Fibroblast of pulmonary artery (primary cell): ENCODE measurements around the gene PTPRJ.
A peak's percentile ranks its signal among the peaks of the same experiment; 100 is the strongest.

ENCODE experiments used
- DNase-seq: peaks from one replicate; pipeline ENCODE4 v3.0.0-alpha.2; 2010; ENCODE audit warnings: low read depth
- H3K4me3 ChIP-seq: replicated peaks from 2 replicates; pipeline ENCODE4 v1.5.1; 2011; ENCODE audit warnings: low read depth, mild to moderate bottlenecking, control low read depth, low read length, moderate library complexity
- CTCF ChIP-seq: IDR thresholded peaks from 2 replicates; pipeline ENCODE4 v1.5.1; 2011; ENCODE audit warnings: mild to moderate bottlenecking, control low read depth, low read length, inconsistent platforms; ENCODE audit errors: missing control alignments

The PTPRJ gene

DNA sequence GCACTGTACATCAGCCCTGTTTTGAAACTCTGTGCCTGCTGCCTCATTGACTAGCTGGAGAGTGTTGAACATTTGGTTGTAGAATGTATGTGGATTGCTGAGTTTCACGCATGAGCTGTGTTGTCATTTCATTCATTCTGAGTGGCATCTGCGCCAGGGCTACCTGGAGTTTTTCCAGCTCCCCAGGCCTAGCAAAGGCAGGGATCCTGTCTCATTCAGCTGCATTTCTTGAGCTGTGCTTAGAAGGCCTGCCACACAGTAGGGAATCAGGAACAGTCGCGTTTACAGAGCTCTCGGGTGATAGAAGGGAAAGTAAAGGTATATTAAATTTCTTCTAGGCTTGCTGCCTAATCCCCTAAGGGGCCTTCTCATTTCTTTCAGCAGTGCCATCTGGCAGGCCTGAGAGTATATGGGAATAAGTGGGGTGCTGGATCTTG is 44.3 kb downstream of the PTPRJ start:
- no peak for TF ChIP-seq CTCF
- no peak overlapping the region for H3K4me3 ChIP-seq
- DNase-seq = no peak

- DNase-seq = no peak
- TF ChIP-seq CTCF = no peak
- H3K4me3 ChIP-seq = no peak overlapping the region
These were observed 45.1 kb downstream of the PTPRJ start for GRCh38 chr11:48025293-48025983.

DNA sequence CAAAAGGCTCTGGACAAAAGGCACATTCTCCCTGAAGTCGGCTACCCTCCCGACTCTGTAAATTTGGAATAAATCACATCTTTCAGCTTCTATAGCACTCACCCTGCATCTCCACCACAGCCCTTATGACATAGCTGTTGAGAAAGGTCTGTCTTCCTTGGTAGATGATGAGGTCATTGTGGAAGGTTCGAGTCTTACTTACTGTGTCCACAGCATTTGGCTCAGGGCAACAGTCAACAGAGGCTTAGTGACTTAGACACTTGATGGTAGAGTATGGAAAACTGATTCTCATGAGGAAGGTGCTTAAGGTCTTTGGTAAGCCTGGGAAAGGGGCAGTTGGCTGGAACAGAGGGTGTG is 45.6 kb downstream of the PTPRJ start:
- DNase-seq = no peak
- TF ChIP-seq CTCF = no peak
- no peak overlapping the region for H3K4me3 ChIP-seq

DNA sequence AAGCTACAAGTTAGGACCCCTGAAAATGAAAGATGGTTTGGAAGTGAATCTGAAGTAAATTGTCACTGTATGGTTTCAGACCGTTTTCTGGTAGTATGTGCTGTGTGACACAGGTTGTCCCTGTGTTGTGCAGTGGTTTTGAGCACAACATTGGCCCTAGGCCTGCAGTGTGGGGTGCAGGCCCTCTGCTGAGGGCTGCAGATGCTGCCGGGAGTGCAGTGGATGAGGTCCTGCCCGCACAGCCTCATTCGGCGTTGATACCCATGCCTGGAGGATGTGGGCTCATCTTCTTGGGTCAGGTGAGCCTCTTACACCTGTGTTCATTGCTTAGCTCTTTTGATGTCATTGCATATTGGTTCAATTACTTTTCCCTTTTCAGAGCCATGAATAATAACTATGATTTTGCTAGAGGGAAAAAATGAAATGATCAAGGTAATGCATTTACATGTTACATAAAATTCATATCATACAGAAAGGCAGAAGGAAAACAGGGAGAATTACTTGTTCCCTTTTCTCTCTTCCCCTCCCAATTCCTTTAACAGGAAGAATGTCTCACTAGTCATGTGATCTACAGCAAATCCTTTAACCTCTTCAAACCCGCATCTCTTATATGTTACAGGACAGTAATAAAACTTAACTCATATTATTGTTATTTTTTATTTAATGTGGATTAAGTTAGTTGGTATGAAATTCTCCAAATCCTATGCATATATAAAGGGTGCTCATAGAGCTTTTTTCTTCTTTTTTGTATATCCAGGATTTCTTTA is 48.7 kb downstream of the PTPRJ start:
- DNase-seq = peak; percentile 39
- no peak for TF ChIP-seq CTCF
- H3K4me3 ChIP-seq = no peak overlapping the region

- H3K4me3 ChIP-seq = no peak overlapping the region
- no peak for TF ChIP-seq CTCF
- DNase-seq = no peak
These were observed 49.4 kb downstream of the PTPRJ start for GRCh38 chr11:48029681-48030290.

DNA sequence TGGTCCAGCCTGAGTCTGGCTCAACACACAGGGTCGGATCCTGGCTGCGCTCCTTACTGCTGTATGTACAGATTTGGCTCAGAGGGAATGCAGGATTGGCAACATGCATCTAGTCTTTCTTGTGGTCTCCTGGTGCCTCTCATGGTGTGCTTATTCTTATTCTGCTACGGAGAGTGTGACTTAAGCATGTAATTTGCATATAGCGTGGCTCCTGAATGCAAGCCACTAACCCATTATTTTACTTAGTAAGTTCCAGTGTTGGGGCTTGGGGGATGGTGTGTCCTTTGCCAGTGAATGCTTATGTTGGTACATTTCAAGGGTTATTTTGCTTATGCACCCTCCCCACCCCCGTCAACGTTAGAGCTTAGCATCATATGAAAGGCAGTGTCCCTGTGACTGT is 51.2 kb downstream of the PTPRJ start:
- DNase-seq = no peak
- H3K4me3 ChIP-seq = no peak overlapping the region
- no peak for TF ChIP-seq CTCF

- TF ChIP-seq CTCF = no peak
- H3K4me3 ChIP-seq = no peak overlapping the region
- DNase-seq = no peak
These were observed 52.4 kb downstream of the PTPRJ start for GRCh38 chr11:48032721-48033120.
